ENCODE measurements around the gene GSG1. TPM values are rescaled to one million over a fixed set of nuclear protein-coding genes. Genes with fewer than 3 reads are reported as not detected.

The GSG1 gene
- total and polyA plus RNA-seq, 11 donors = not detected

- Histone ChIP-seq H3K4me1 (peaks cover 0 to 6% (median 0%) of the 10 kb centered on the region in 12 donors), H3K27ac (no peak overlapping the region), H3K27me3 (no peaks in the 10 kb centered on the region), H3K36me3 (no peaks in the 10 kb centered on the region), H3K4me3 (no peak overlapping the region), H3K9me3 (no peaks in the 10 kb centered on the region)
- 88 to 94% (median 93%) methylated on average over 3 of the region's 3 CpGs for WGBS, 4 donors
- DNase-seq = no peak
- intact Hi-C loops (cut with DNase I) = no loop called here
- ATAC-seq = no peak
- no peak for TF ChIP-seq POLR2A (IDR thresholded peaks at IDR 0.05)
These were observed 23.0 kb upstream of the GSG1 start for GRCh38 chr12:13126494-13126893.

- TF ChIP-seq POLR2A (IDR thresholded peaks at IDR 0.05) (no peak), CTCF (IDR thresholded peaks at IDR 0.05) (no peak)
- DNase-seq (no peak), ATAC-seq (no peak)
- intact Hi-C loops (cut with DNase I) = no loop called here
- no peak overlapping the region for H3K4me3 ChIP-seq
- peaks cover 0 to 6% (median 0%) of the 10 kb centered on the region in 12 donors for H3K4me1 ChIP-seq
- no peaks in the 10 kb centered on the region for H3K9me3 ChIP-seq
- H3K27ac ChIP-seq = no peak overlapping the region
- WGBS, 4 donors = 94 to 97% (median 96%) methylated on average over 2 of the region's 2 CpGs
- H3K36me3 ChIP-seq = no peaks in the 10 kb centered on the region
- H3K27me3 ChIP-seq = no peaks in the 10 kb centered on the region
These were observed 22.5 kb upstream of the GSG1 start for GRCh38 chr12:13125996-13126395.

- TF ChIP-seq CTCF (IDR thresholded peaks at IDR 0.05) (no peak), POLR2A (IDR thresholded peaks at IDR 0.05) (no peak)
- Histone ChIP-seq H3K9me3 (no peaks in the 10 kb centered on the region), H3K4me3 (no peak overlapping the region), H3K4me1 (peaks cover 0 to 16% (median 0%) of the 10 kb centered on the region in 12 donors), H3K27ac (no peak overlapping the region), H3K27me3 (no peaks in the 10 kb centered on the region), H3K36me3 (no peaks in the 10 kb centered on the region)
- ATAC-seq = no peak
- 70 to 78% (median 73%) methylated on average over 8 of the region's 8 CpGs for WGBS, 4 donors
- DNase-seq = no peak
- intact Hi-C loops (cut with DNase I) = no loop called here
These were observed 21.4 kb upstream of the GSG1 start for GRCh38 chr12:13124656-13125505.

- H3K27ac ChIP-seq = peak overlapping the region in 4 of 12 donors; percentile 17 to 49 (median 30)
These were observed 18.1 kb upstream of the GSG1 start for GRCh38 chr12:13121568-13121967.

More at GRCh38 chr12:13121568-13121967, 18.1 kb upstream of the GSG1 start:
- Histone ChIP-seq H3K36me3 (no peaks in the 10 kb centered on the region), H3K27me3 (no peaks in the 10 kb centered on the region), H3K4me3 (no peak overlapping the region), H3K9me3 (no peaks in the 10 kb centered on the region), H3K4me1 (peaks cover 0 to 22% (median 6%) of the 10 kb centered on the region in 12 donors)
- TF ChIP-seq CTCF (IDR thresholded peaks at IDR 0.05) (no peak), POLR2A (IDR thresholded peaks at IDR 0.05) (no peak)
- DNase-seq (no peak), ATAC-seq (peak; percentile 23 to 65 (median 37))
- intact Hi-C loops (cut with DNase I) = no loop called here
- WGBS, 4 donors = 78 to 84% (median 81%) methylated on average over 5 of the region's 5 CpGs

Data from heart left ventricle (tissue), 16 donors.